Lower leg skin (tissue), 4 donors: ENCODE results near the gene SMO. TPM values are rescaled to one million over a fixed set of nuclear protein-coding genes. Genes with fewer than 3 reads are reported as not detected.

Experiments used
- DNase-seq, 2 donors: peaks; one replicate each; pipeline ENCODE4 v3.0.0-alpha.2; 2019; ENCODE audit warnings: low spot score in 2 of 2
- H3K4me3 ChIP-seq: fragments of 200-600 bp; sonication (generic); 2 replicates; pipeline ENCODE4 v1.5.1; 2017; ENCODE audit warnings: mild to moderate bottlenecking, low read depth; ENCODE audit not compliant: poor library complexity, severe bottlenecking
- POLR2A ChIP-seq, 2 donors: fragments of 450-650 bp; IDR thresholded peaks; one replicate each; pipeline ENCODE4 v1.6.1; 2016 to 2017; ENCODE audit warnings: antibody characterized with exemption in 2 of 2, mild to moderate bottlenecking in 1 of 2, moderate library complexity in 1 of 2
- whole genome bisulfite sequencing, 2 donors: methylation state at CpG; one replicate each; pipeline ENCODE4 v1.1.5; 2018; 5-methylcytosine and 5-hydroxymethylcytosine counted together
- intact Hi-C: fragments of 100-400 bp; cut with DNase I; formaldehyde crosslinking; loops from one replicate; pipeline ENCODE4 v1.15.0; 2023; ENCODE audit warnings: low total_unique reads
- total RNA-seq, 4 donors: library from RNA; depleted of rRNA; stranded (reverse); fragments of >200 nt; gene quantifications; one replicate each; pipeline ENCODE4 v1.1.0, GENCODE V29; 2016
- TF ChIP-seq, protein P1 (sequence below), 3 donors: fragments of 450-650 bp; IDR thresholded peaks; one replicate each; pipeline ENCODE4 v1.5.1; 2016; ENCODE audit warnings: antibody characterized with exemption in 3 of 3, mild to moderate bottlenecking in 3 of 3, moderate library complexity in 2 of 3

Gene SMO
- total RNA-seq, 4 donors from 2014 or later = 9.7 to 19.4 (median 14.7) TPM

GRCh38 chr7:129202058-129202777, 13.8 kb downstream of the SMO start:
- TF ChIP-seq, protein P1, sequence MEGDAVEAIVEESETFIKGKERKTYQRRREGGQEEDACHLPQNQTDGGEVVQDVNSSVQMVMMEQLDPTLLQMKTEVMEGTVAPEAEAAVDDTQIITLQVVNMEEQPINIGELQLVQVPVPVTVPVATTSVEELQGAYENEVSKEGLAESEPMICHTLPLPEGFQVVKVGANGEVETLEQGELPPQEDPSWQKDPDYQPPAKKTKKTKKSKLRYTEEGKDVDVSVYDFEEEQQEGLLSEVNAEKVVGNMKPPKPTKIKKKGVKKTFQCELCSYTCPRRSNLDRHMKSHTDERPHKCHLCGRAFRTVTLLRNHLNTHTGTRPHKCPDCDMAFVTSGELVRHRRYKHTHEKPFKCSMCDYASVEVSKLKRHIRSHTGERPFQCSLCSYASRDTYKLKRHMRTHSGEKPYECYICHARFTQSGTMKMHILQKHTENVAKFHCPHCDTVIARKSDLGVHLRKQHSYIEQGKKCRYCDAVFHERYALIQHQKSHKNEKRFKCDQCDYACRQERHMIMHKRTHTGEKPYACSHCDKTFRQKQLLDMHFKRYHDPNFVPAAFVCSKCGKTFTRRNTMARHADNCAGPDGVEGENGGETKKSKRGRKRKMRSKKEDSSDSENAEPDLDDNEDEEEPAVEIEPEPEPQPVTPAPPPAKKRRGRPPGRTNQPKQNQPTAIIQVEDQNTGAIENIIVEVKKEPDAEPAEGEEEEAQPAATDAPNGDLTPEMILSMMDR (IDR thresholded peaks at IDR 0.05) = no peak
- TF ChIP-seq POLR2A (IDR thresholded peaks at IDR 0.05) = no peak
- WGBS, 2 donors = 86 to 87% methylated on average over 8 of the region's 8 CpGs
- DNase-seq = peak in 1 of 2 donors; percentile 57
- intact Hi-C loops = no loop called here
- H3K4me3 ChIP-seq = no peak overlapping the region

DNA sequence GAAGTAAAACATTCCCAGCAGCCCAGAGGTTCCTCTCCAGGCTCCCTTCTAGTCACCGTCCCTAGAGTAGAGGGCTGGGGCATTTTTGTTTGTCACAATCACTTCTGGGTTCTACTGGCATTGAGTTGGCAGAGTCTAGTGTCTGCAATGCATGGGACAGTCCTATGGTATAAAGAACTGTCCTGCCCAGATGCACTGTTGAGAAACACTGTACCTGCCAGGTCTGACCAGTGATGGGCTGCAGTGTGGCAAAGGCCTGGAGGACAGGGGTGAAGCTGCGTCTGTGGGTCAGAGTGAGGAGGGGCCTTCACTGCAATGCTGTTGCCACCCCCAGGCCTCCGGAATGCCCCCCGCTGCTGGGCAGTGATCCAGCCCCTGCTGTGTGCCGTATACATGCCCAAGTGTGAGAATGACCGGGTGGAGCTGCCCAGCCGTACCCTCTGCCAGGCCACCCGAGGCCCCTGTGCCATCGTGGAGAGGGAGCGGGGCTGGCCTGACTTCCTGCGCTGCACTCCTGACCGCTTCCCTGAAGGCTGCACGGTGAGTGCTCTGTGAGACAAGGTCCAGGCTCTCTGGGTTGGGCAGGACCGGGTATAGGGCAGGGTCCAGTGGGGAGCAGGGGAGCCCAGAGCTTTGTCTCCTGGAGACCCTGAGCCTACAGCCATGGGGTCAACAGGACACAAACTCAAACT, 14.8 kb downstream of the SMO start:
- 84 to 93% methylated on average over 10 of the region's 14 CpGs for WGBS, 2 donors
- DNase-seq = peak in 1 of 2 donors; percentile 76

DNA sequence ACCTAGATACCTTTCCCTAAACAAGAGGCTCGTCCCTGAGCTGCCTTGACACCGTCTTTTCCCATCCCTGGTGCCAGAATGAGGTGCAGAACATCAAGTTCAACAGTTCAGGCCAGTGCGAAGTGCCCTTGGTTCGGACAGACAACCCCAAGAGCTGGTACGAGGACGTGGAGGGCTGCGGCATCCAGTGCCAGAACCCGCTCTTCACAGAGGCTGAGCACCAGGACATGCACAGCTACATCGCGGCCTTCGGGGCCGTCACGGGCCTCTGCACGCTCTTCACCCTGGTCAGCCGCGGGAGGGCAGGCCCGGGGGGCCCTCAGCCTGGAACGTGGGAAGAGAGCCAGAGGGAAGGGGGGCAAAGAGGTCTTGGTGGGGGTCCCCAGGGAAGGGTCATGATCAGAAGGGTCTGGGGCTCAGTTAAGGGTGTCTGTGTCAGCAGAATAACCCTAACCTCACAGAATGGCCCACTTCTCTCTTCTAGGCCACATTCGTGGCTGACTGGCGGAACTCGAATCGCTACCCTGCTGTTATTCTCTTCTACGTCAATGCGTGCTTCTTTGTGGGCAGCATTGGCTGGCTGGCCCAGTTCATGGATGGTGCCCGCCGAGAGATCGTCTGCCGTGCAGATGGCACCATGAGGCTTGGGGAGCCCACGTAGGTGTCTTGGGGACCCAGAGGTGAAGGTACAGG, 16.8 kb downstream of the SMO start:
- intact Hi-C loops = no loop called here
- WGBS, 2 donors = 90 to 91% methylated on average over 29 of the region's 29 CpGs
- TF ChIP-seq, protein P1 (IDR thresholded peaks at IDR 0.05) = no peak
- TF ChIP-seq POLR2A (IDR thresholded peaks at IDR 0.05) = no peak
- no peak overlapping the region for H3K4me3 ChIP-seq
- peak in 1 of 2 donors; percentile 65 for DNase-seq

More for the DNA sequence above, 14.8 kb downstream of the SMO start:
- no peak overlapping the region for H3K4me3 ChIP-seq
- TF ChIP-seq POLR2A (IDR thresholded peaks at IDR 0.05) = no peak
- TF ChIP-seq, protein P1 (IDR thresholded peaks at IDR 0.05) = no peak
- intact Hi-C loops = no loop called here

DNA sequence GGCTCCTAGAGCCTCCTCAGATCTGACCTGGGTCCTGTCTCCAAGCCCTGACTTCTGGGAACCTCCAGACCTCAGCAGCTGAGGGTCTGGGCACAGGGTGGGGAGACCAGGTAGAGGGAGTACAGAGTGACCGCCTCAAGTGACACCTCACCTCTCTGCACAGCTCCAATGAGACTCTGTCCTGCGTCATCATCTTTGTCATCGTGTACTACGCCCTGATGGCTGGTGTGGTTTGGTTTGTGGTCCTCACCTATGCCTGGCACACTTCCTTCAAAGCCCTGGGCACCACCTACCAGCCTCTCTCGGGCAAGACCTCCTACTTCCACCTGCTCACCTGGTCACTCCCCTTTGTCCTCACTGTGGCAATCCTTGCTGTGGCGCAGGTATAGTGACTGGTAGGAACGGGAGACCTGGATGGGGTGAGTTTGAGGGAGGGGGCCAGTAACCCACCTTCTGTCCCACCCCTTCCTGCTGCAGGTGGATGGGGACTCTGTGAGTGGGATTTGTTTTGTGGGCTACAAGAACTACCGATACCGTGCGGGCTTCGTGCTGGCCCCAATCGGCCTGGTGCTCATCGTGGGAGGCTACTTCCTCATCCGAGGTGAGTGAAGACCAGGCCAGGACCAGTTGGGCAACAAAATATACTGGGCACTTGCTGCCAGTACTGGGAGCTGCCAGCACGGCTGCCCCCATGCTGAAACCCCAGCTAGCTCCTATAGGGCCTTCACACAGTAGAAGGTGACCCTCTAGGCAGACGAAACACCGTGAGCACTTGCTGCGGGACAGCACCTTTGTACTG, 17.8 kb downstream of the SMO start:
- TF ChIP-seq, protein P1 (IDR thresholded peaks at IDR 0.05) = no peak
- TF ChIP-seq POLR2A (IDR thresholded peaks at IDR 0.05) = no peak
- no peak for DNase-seq
- intact Hi-C loops = no loop called here
- 88 to 92% methylated on average over 17 to 18 of the region's 18 CpGs for WGBS, 2 donors
- no peak overlapping the region for H3K4me3 ChIP-seq

DNA sequence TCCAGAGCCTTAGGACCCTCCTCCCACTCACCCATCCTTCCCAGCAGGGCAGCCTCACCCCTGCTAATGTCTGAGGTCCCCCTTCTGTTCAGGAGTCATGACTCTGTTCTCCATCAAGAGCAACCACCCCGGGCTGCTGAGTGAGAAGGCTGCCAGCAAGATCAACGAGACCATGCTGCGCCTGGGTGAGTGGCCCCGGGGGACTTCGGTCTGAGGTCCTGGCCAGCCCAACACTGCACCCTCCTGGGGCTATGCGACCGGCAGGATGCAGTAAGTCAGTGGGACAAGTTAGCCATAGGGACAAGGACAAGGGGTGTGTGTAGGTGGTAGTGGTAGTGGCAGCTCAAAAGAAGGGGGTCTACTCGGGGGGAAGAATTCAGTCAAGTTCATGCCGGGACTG, 20.2 kb downstream of the SMO start:
- intact Hi-C loops = no loop called here
- H3K4me3 ChIP-seq = no peak overlapping the region
- no peak for TF ChIP-seq POLR2A (IDR thresholded peaks at IDR 0.05)
- TF ChIP-seq, protein P1 (IDR thresholded peaks at IDR 0.05) = no peak
- DNase-seq = no peak
- 72 to 79% methylated on average over 9 of the region's 9 CpGs for WGBS, 2 donors
